OCI-LY3 (cell line): ENCODE data around the gene KCNQ1.

Experiments
- H2AFZ ChIP-seq: fragments of 200-600, 300-600 bp; shearing (Covaris generic); 2 replicates; pipeline ENCODE4 v1.6.0; 2014; ENCODE audit warnings: antibody characterized with exemption, low read depth, low read length
- H3K27ac ChIP-seq: fragments of 200-600, 300-600 bp; sonication (generic); 2 replicates; pipeline ENCODE4 v1.5.1; 2014; ENCODE audit warnings: mild to moderate bottlenecking, low read length, moderate library complexity, mixed read lengths
- H3K27me3 ChIP-seq: fragments of 200-600, 300-600 bp; sonication (generic); 2 replicates; pipeline ENCODE4 v1.6.1; 2014; ENCODE audit warnings: low read depth, low read length, mixed read lengths
- H3K36me3 ChIP-seq: fragments of 200-600, 300-600 bp; sonication (generic); replicated peaks from 2 replicates; pipeline ENCODE3; 2014; ENCODE audit warnings: low read depth, low read length, mixed read lengths
- H3K4me1 ChIP-seq: fragments of 300-600, 200-600 bp; sonication (generic); 2 replicates; pipeline ENCODE4 v1.6.1; 2014; ENCODE audit warnings: low read length, mixed read lengths
- H3K4me2 ChIP-seq: fragments of 200-600, 300-600 bp; sonication (generic); 2 replicates; pipeline ENCODE4 v1.6.1; 2014; ENCODE audit warnings: low read length, mixed read lengths
- H3K4me3 ChIP-seq: fragments of 300-600, 200-600 bp; sonication (generic); 2 replicates; pipeline ENCODE4 v1.5.1; 2014; ENCODE audit warnings: antibody characterized with exemption, mild to moderate bottlenecking, low read length, moderate library complexity
- H3K79me2 ChIP-seq: fragments of 300-600, 200-600 bp; shearing (Covaris generic); 2 replicates; pipeline ENCODE4 v1.6.1; 2014; ENCODE audit warnings: mild to moderate bottlenecking, low read length, mixed read lengths
- H3K9ac ChIP-seq: fragments of 300-600, 200-600 bp; shearing (Covaris generic); 2 replicates; pipeline ENCODE4 v1.6.0; 2014; ENCODE audit warnings: mild to moderate bottlenecking, low read length, moderate library complexity
- H3K9me3 ChIP-seq: fragments of 200-600, 300-600 bp; shearing (Covaris generic); 2 replicates; pipeline ENCODE4 v1.6.1; 2014; ENCODE audit warnings: low read length, mixed read lengths; ENCODE audit not compliant: insufficient read depth
- H4K20me1 ChIP-seq: fragments of 200-600, 300-600 bp; sonication (generic); 2 replicates; pipeline ENCODE4 v1.6.1; 2016; ENCODE audit warnings: low read length, mixed read lengths; ENCODE audit not compliant: insufficient read depth
- EZH2phosphoT487 ChIP-seq: fragments of 200-600 bp; shearing (Covaris generic); IDR thresholded peaks from 2 replicates; pipeline ENCODE4 v1.6.1; 2018; ENCODE audit warnings: antibody characterized with exemption, mixed run types, low read depth
- TF ChIP-seq, protein P1 (sequence below): fragments of 200-600, 300-600 bp; sonication (generic); IDR thresholded peaks from 2 replicates; pipeline ENCODE4 v1.5.1; 2014; ENCODE audit warnings: antibody characterized with exemption, low read length, low read depth

Gene KCNQ1

DNA sequence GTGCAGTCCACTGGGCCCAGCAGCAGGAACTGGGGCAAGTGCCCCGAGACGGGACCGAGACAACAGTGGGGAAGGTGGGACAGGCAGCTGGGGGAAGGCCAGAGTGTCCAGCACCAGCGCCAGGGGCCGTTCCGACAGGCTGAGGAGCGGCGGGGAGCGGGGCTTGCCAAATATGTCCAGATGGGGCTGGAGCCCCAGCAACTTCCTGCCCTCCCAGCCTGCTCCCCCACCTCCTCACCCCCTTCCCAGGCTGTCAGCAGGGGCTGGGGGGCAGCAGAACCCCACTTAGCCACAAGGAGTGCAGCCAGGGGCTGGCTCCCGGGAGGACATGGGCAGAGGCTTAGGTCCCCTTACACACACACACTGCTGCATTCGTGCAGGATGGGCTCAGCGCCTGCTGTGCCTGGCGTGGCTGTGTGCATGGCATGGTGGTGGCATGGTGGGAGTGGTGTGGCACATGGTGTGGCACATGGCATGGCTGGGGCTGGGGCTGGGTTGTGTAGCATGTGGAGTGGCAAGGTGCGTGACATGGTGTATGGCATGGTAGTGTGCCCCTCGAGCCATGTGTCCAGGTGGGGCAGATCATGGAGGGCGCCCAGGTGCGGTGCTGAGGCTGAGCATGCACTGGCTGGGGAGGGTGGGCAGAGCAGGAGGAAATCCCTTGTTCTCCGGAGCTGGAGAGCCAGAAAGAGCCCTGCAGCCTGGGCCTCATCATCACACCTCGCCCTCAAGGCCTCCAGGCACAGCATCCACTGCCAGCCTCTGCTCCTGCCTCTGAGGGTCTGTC is 389.1 kb downstream of the KCNQ1 start:
- no peaks in the 10 kb centered on the region for H3K36me3 ChIP-seq
- H4K20me1 ChIP-seq, result no peaks in the 10 kb centered on the region
- H3K4me3 ChIP-seq, result no peak overlapping the region
- H3K79me2 ChIP-seq, result no peaks in the 10 kb centered on the region
- peaks cover 7% of the 10 kb centered on the region; the same call in 1 of the 2 replicates for H3K27me3 ChIP-seq
- H3K9me3 ChIP-seq, result no peaks in the 10 kb centered on the region
- H3K4me1 ChIP-seq, result no peaks in the 10 kb centered on the region
- H3K4me2 ChIP-seq, result no peak overlapping the region
- no peak overlapping the region for H3K27ac ChIP-seq
- no peak overlapping the region for H2AFZ ChIP-seq
- no peak overlapping the region for H3K9ac ChIP-seq
- no peak for TF ChIP-seq EZH2phosphoT487
- TF ChIP-seq, protein P1, sequence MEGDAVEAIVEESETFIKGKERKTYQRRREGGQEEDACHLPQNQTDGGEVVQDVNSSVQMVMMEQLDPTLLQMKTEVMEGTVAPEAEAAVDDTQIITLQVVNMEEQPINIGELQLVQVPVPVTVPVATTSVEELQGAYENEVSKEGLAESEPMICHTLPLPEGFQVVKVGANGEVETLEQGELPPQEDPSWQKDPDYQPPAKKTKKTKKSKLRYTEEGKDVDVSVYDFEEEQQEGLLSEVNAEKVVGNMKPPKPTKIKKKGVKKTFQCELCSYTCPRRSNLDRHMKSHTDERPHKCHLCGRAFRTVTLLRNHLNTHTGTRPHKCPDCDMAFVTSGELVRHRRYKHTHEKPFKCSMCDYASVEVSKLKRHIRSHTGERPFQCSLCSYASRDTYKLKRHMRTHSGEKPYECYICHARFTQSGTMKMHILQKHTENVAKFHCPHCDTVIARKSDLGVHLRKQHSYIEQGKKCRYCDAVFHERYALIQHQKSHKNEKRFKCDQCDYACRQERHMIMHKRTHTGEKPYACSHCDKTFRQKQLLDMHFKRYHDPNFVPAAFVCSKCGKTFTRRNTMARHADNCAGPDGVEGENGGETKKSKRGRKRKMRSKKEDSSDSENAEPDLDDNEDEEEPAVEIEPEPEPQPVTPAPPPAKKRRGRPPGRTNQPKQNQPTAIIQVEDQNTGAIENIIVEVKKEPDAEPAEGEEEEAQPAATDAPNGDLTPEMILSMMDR, result no peak

DNA sequence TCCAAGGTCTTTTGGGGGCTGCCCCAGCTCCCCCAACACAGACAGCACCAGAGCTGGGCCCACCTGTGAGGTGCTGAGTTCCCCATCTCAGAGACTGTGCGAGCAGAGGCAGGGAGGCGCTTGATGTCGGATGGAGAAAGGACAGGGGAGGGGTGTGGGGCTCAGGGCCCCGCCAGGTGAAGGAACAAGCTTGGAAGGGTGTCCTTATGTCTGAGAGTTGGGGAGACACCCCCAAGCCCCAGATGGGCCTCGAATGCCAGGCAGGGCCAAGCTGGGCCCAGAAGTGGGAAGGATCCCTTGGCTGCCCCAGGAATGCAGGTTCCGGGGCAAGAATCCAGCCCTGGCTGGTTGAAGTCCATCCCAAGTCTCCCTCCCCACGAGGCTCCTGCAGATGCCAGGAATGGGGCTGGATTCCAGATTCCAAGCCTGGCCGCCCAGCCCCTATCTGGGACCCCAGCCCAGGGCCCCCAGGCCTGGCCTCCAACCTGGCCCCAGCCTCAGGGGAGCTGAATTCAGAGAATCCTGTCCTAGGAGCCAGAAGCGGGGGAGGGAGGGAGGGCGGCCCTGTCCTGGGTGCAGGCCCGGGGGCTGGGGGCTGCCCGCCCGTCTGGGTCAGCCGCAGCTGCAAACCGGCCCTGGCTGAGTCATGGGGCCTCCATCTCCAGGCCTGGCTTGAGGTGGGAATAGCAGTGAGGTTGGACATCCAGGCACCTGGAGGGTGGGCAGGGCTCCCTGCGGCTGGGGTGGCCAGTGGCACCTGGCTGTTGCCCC is 389.9 kb downstream of the KCNQ1 start:
- H3K36me3 ChIP-seq, result no peaks in the 10 kb centered on the region
- no peaks in the 10 kb centered on the region for H3K4me1 ChIP-seq
- no peak overlapping the region for H2AFZ ChIP-seq
- no peaks in the 10 kb centered on the region for H3K27me3 ChIP-seq
- no peak overlapping the region for H3K27ac ChIP-seq
- TF ChIP-seq, protein P1, result no peak
- no peak for TF ChIP-seq EZH2phosphoT487
- no peaks in the 10 kb centered on the region for H4K20me1 ChIP-seq
- no peak overlapping the region for H3K9ac ChIP-seq
- no peaks in the 10 kb centered on the region for H3K79me2 ChIP-seq
- no peaks in the 10 kb centered on the region for H3K9me3 ChIP-seq
- H3K4me3 ChIP-seq, result no peak overlapping the region
- H3K4me2 ChIP-seq, result no peak overlapping the region

DNA sequence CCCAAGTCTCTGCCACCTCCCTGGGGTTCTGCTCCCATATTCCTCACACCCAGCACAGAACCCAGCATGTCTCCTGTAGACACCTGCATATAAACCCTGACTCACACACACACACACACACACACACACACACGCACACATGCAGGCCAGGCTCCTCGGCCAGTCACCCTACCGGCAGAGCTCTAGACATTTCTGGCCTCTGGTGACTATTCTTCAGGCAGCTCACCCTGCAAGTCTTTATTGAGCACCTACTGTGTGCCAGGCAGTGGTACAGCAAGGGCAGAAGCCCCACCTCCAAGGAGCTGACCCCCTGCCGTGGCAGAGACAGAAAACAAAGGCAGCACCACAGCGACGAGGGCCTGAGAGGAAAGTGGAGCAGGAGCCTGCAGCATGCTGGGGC is 390.5 kb downstream of the KCNQ1 start:
- Histone ChIP-seq H3K4me1 (no peaks in the 10 kb centered on the region), H3K27ac (no peak overlapping the region), H3K79me2 (no peaks in the 10 kb centered on the region), H3K9ac (no peak overlapping the region), H3K4me3 (no peak overlapping the region), H4K20me1 (no peaks in the 10 kb centered on the region), H3K4me2 (no peak overlapping the region), H3K27me3 (no peaks in the 10 kb centered on the region), H3K9me3 (no peaks in the 10 kb centered on the region), H2AFZ (no peak overlapping the region), H3K36me3 (no peaks in the 10 kb centered on the region)
- no peak for TF ChIP-seq EZH2phosphoT487
- TF ChIP-seq, protein P1, result no peak

DNA sequence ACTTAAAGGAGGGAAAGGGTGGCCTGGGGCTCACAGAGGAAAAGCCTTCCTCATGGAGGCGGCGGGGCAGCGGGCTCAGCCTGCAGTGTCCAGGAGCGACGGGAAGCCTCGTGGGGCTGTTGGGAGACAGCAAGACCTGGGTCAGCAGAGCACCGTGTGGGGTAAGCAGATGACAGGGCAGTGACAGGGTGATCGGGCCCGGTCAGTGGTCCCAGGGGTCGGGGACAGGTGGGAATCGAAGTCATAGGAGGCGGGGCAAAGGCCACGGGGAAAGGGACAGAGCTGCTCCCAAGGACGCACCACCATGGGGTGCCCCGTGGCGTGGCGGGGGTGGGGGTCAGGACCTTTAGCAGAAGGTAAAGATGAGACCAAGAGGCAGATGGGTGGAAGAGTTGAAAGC is 390.9 kb downstream of the KCNQ1 start:
- Histone ChIP-seq H3K4me2 (no peak overlapping the region), H3K36me3 (no peaks in the 10 kb centered on the region), H3K4me1 (no peaks in the 10 kb centered on the region), H3K9me3 (no peaks in the 10 kb centered on the region), H3K27ac (no peak overlapping the region), H4K20me1 (no peaks in the 10 kb centered on the region), H3K4me3 (no peak overlapping the region), H3K9ac (no peak overlapping the region), H3K27me3 (no peaks in the 10 kb centered on the region), H2AFZ (no peak overlapping the region), H3K79me2 (no peaks in the 10 kb centered on the region)
- no peak for TF ChIP-seq EZH2phosphoT487
- TF ChIP-seq, protein P1, result no peak
